HEK293 (cell line): Measurements from ENCODE around the gene BOC.

Source experiments
- HOXA7 ChIP-seq: sonication (generic); formaldehyde crosslinking; IDR thresholded peaks from 2 replicates; pipeline ENCODE4 v1.8.1; 2022; ENCODE audit warnings: missing genetic modification reagents, borderline replicate concordance
- KLF1 ChIP-seq: fragments of 450-650 bp; formaldehyde crosslinking; IDR thresholded peaks from 2 replicates; pipeline ENCODE4 v1.5.1; 2016; ENCODE audit warnings: missing biosample characterization, missing genetic modification characterization
- PBX3 ChIP-seq: sonication (generic); formaldehyde crosslinking; IDR thresholded peaks from 2 replicates; pipeline ENCODE4 v1.8.1; 2022; ENCODE audit warnings: mild to moderate bottlenecking, moderate library complexity, missing genetic modification reagents
- SP2 ChIP-seq: fragments of 450-650 bp; formaldehyde crosslinking; IDR thresholded peaks from 2 replicates; pipeline ENCODE4 v1.5.1; 2016; ENCODE audit warnings: missing biosample characterization, missing genetic modification characterization
- ZBTB21 ChIP-seq: fragments of 450-650 bp; formaldehyde crosslinking; IDR thresholded peaks from 2 replicates; pipeline ENCODE4 v1.5.1; 2017; ENCODE audit warnings: missing biosample characterization, missing genetic modification characterization
- ZNF221 ChIP-seq: fragments of 450-650 bp; formaldehyde crosslinking; IDR thresholded peaks from 2 replicates; pipeline ENCODE4 v1.5.1; 2017; ENCODE audit warnings: missing biosample characterization, missing genetic modification characterization, borderline replicate concordance
- ZNF513 ChIP-seq: fragments of 450-650 bp; IDR thresholded peaks from 2 replicates; pipeline ENCODE4 v1.5.1; 2018; ENCODE audit warnings: missing biosample characterization, missing genetic modification characterization
- ZNF555 ChIP-seq: fragments of 450-650 bp; formaldehyde crosslinking; conservative IDR thresholded peaks from 2 replicates; pipeline ENCODE4 v1.5.1; 2017; ENCODE audit warnings: missing biosample characterization, mild to moderate bottlenecking, missing genetic modification characterization, inconsistent platforms
- ZNF837 ChIP-seq: fragments of 450-650 bp; formaldehyde crosslinking; IDR thresholded peaks from 2 replicates; pipeline ENCODE4 v1.5.1; 2016; ENCODE audit warnings: missing biosample characterization, missing genetic modification characterization
- TF ChIP-seq, protein P1 (sequence below): fragments of 450-650 bp; formaldehyde crosslinking; IDR thresholded peaks from 2 replicates; pipeline ENCODE4 v1.5.1; 2016; ENCODE audit warnings: missing biosample characterization, missing genetic modification characterization

- TF ChIP-seq, protein P1, sequence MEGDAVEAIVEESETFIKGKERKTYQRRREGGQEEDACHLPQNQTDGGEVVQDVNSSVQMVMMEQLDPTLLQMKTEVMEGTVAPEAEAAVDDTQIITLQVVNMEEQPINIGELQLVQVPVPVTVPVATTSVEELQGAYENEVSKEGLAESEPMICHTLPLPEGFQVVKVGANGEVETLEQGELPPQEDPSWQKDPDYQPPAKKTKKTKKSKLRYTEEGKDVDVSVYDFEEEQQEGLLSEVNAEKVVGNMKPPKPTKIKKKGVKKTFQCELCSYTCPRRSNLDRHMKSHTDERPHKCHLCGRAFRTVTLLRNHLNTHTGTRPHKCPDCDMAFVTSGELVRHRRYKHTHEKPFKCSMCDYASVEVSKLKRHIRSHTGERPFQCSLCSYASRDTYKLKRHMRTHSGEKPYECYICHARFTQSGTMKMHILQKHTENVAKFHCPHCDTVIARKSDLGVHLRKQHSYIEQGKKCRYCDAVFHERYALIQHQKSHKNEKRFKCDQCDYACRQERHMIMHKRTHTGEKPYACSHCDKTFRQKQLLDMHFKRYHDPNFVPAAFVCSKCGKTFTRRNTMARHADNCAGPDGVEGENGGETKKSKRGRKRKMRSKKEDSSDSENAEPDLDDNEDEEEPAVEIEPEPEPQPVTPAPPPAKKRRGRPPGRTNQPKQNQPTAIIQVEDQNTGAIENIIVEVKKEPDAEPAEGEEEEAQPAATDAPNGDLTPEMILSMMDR (tag by site-specific recombination) = no peak
- no peak for TF ChIP-seq PBX3 (CRISPR knock-in tag)
- no peak for TF ChIP-seq ZNF513 (tag by site-specific recombination)
- TF ChIP-seq HOXA7 (CRISPR knock-in tag) = no peak
- TF ChIP-seq KLF1 = no peak
- TF ChIP-seq ZNF837 = no peak
- TF ChIP-seq SP2 = no peak
- TF ChIP-seq ZBTB21 = no peak
- no peak for TF ChIP-seq ZNF221 (tag by site-specific recombination)
- TF ChIP-seq ZNF555 (tag by site-specific recombination) = no peak
Observed at GRCh38 chr3:113238503-113238902, 27.1 kb downstream of the BOC start.
